ENCODE measurements around the gene MAGI2.

DNA sequence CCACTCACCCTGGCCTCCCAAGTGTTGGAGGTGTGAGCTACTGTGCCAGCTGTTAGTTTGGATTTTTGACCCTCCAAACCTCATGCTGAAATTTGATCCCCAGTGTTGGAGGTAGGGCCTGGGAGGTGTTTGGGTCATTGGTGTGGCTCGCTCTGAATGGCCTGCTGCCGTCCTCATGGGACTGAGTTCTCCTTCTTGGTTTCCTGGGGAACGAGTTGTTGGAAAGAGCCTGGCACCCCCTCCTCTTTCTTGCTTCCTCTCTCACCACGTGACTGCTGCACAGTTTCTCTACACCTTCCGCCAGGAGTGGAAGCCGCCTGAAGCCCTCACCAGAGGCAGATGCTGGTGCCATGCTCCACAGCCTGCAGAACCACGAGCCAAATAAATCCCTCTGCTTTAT, 1401.4 kb downstream of the MAGI2 start:
- TF ChIP-seq, protein P1, sequence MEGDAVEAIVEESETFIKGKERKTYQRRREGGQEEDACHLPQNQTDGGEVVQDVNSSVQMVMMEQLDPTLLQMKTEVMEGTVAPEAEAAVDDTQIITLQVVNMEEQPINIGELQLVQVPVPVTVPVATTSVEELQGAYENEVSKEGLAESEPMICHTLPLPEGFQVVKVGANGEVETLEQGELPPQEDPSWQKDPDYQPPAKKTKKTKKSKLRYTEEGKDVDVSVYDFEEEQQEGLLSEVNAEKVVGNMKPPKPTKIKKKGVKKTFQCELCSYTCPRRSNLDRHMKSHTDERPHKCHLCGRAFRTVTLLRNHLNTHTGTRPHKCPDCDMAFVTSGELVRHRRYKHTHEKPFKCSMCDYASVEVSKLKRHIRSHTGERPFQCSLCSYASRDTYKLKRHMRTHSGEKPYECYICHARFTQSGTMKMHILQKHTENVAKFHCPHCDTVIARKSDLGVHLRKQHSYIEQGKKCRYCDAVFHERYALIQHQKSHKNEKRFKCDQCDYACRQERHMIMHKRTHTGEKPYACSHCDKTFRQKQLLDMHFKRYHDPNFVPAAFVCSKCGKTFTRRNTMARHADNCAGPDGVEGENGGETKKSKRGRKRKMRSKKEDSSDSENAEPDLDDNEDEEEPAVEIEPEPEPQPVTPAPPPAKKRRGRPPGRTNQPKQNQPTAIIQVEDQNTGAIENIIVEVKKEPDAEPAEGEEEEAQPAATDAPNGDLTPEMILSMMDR (conservative IDR thresholded peaks at IDR 0.05; ENCODE audit: low read depth, low read length): no peak
- TF ChIP-seq EZH2 (IDR thresholded peaks at IDR 0.05; ENCODE audit: borderline replicate concordance, low read depth, low read length, poor library complexity, severe bottlenecking): no peak

Data from A673 (cell line).